CD4-positive, alpha-beta memory T cell (primary cell): ENCODE data around the gene SPRR3. TPM values are rescaled to one million over a fixed set of nuclear protein-coding genes. Genes with fewer than 3 reads are reported as not detected.

Experiments used
- CTCF ChIA-PET: fragments of 350-600 bp; sonication (Branson Sonifier 250); formaldehyde crosslinking; loops from one replicate; lab custom pipeline; 2021; ENCODE audit warnings: inconsistent platforms; ENCODE audit not compliant: partially characterized antibody; lab: Charles Lee
- POLR2A ChIA-PET: fragments of 350-600 bp; sonication (Branson Sonifier 250); formaldehyde crosslinking; loops from one replicate; lab custom pipeline; 2021; ENCODE audit not compliant: partially characterized antibody; lab: Charles Lee
- DNase-seq, 5 donors: peaks; one replicate each; pipeline versions ENCODE4 v3.0.0 to v3.0.0-alpha.2; 2020 to 2022; ENCODE audit warnings: mixed read lengths in 1 of 5
- H3K27ac ChIP-seq: one replicate; pipeline ENCODE4 v1.7.0; 2013; ENCODE audit warnings: low read depth, low read length
- H3K27me3 ChIP-seq: 2 replicates; pipeline ENCODE4 v1.7.0; 2013; ENCODE audit warnings: mild to moderate bottlenecking, low read length, moderate library complexity; ENCODE audit not compliant: insufficient read depth
- H3K36me3 ChIP-seq: 2 replicates; pipeline ENCODE4 v1.7.0; 2013; ENCODE audit warnings: mild to moderate bottlenecking, low read length, moderate library complexity; ENCODE audit not compliant: insufficient read depth
- H3K4me1 ChIP-seq: 2 replicates; pipeline ENCODE4 v1.7.0; 2013; ENCODE audit warnings: mild to moderate bottlenecking, low read length, moderate library complexity; ENCODE audit not compliant: insufficient read depth
- H3K4me3 ChIP-seq, 2 donors: one replicate each; pipeline ENCODE4 v1.7.0; 2013; ENCODE audit warnings: low read length in 2 of 2, mild to moderate bottlenecking in 1 of 2
- H3K9me3 ChIP-seq, 2 donors: one replicate each; pipeline ENCODE4 v1.7.0; 2013; ENCODE audit warnings: low read length in 2 of 2, control low read depth in 1 of 2; ENCODE audit not compliant: control insufficient read depth in 1 of 2
- H3K27ac Mint-ChIP-seq, 7 donors: one replicate each; pipeline ENCODE4 v1.8.0; 2020 to 2021; ENCODE audit warnings: mixed read lengths in 7 of 7, mild to moderate bottlenecking in 6 of 7, inconsistent platforms in 3 of 7, moderate library complexity in 3 of 7
- H3K27me3 Mint-ChIP-seq, 2 donors: one replicate each; pipeline ENCODE4 v1.8.0; 2020 to 2021; ENCODE audit warnings: mixed read lengths in 2 of 2
- H3K36me3 Mint-ChIP-seq, 2 donors: one replicate each; pipeline ENCODE4 v1.8.0; 2020 to 2021; ENCODE audit warnings: mixed read lengths in 2 of 2, inconsistent platforms in 1 of 2, mild to moderate bottlenecking in 1 of 2
- H3K4me1 Mint-ChIP-seq, 4 donors: one replicate each; pipeline ENCODE4 v1.8.0; 2020 to 2021; ENCODE audit warnings: mixed read lengths in 4 of 4, mild to moderate bottlenecking in 1 of 4
- H3K4me3 Mint-ChIP-seq, 8 donors: one replicate each; pipeline ENCODE4 v1.8.0; 2020 to 2021; ENCODE audit warnings: mixed read lengths in 8 of 8, mild to moderate bottlenecking in 7 of 8, moderate library complexity in 6 of 8, inconsistent platforms in 3 of 8
- H3K9me3 Mint-ChIP-seq, 8 donors: one replicate each; pipeline ENCODE4 v1.8.0; 2020 to 2021; ENCODE audit warnings: mixed read lengths in 8 of 8, mild to moderate bottlenecking in 5 of 8, inconsistent platforms in 3 of 8, moderate library complexity in 1 of 8
- intact Hi-C: fragments of 100-400 bp; cut with micrococcal nuclease; formaldehyde crosslinking; loops from one replicate; pipeline ENCODE4 v1.15.1; 2023
- polyA plus RNA-seq, 2 donors: library from polyadenylated mRNA; unstranded; fragments of 300-500 nt; fragmentation: Illumina TruSeq; gene quantifications; one replicate each; pipeline ENCODE4 v1.2.3, GENCODE V29; 2021
- total RNA-seq, 2 experiments: library from RNA; stranded (reverse); gene quantifications; one replicate each; pipeline ENCODE4 v1.2.3, GENCODE V29; 2021

Gene SPRR3
- total RNA-seq (not detected), polyA plus RNA-seq (not detected)

- Histone ChIP-seq H3K36me3 (no peaks in the 10 kb centered on the region), H3K27ac (no peak within 1 kb of the TSS), H3K4me3 (no peak within 1 kb of the TSS), H3K9me3 (no peaks in the 10 kb centered on the region), H3K4me1 (no peaks in the 10 kb centered on the region), H3K27me3 (no peaks in the 10 kb centered on the region)
- Mint-ChIP-seq H3K4me3 (no peak within 1 kb of the TSS), H3K4me1 (no peaks in the 10 kb centered on the region), H3K27me3 (peaks cover 10 to 16% of the 10 kb centered on the region in 2 donors), H3K36me3 (no peaks in the 10 kb centered on the region), H3K27ac (no peak within 1 kb of the TSS), H3K9me3 (peaks cover 0 to 2% (median 0%) of the 10 kb centered on the region in 8 donors)
- DNase-seq, result no peak
- intact Hi-C loops, result no loop called here
- ChIA-PET POLR2A (no interaction called here), CTCF (no interaction called here)
Measured at GRCh38 chr1:153001382-153001781, at the start of gene SPRR3. SPRR3 (plus strand) TSS chr1:153001749; CDS start chr1:153003021, 1,272 bp downstream.

- Histone ChIP-seq H3K36me3 (no peaks in the 10 kb centered on the region), H3K4me3 (no peak overlapping the region), H3K27me3 (no peaks in the 10 kb centered on the region), H3K9me3 (no peaks in the 10 kb centered on the region), H3K27ac (no peak overlapping the region), H3K4me1 (no peaks in the 10 kb centered on the region)
- Mint-ChIP-seq H3K9me3 (peaks cover 0 to 2% (median 0%) of the 10 kb centered on the region in 8 donors), H3K4me1 (no peaks in the 10 kb centered on the region), H3K27me3 (peaks cover 2 to 12% of the 10 kb centered on the region in 2 donors), H3K4me3 (no peak overlapping the region), H3K36me3 (no peaks in the 10 kb centered on the region), H3K27ac (no peak overlapping the region)
- ChIA-PET CTCF (interaction anchor here (1.2 kb wide), 1 partner anchor 10 kb away, joined by 3 read pairs; no protein-coding TSS in a partner anchor), POLR2A (no interaction called here)
- no peak for DNase-seq
- intact Hi-C loops, result no loop called here
Measured at GRCh38 chr1:152953761-152954160, 47.8 kb upstream of the SPRR3 start.

GRCh38 chr1:152954436-152954835 lies 47.1 kb upstream of the SPRR3 start:
- Histone ChIP-seq H3K9me3 (no peaks in the 10 kb centered on the region), H3K27ac (no peak overlapping the region), H3K4me1 (no peaks in the 10 kb centered on the region), H3K36me3 (no peaks in the 10 kb centered on the region), H3K27me3 (no peaks in the 10 kb centered on the region), H3K4me3 (no peak overlapping the region)
- intact Hi-C loops, result no loop called here
- no peak overlapping the region for H3K27ac Mint-ChIP-seq
- H3K36me3 Mint-ChIP-seq, result no peaks in the 10 kb centered on the region
- no peak overlapping the region for H3K4me3 Mint-ChIP-seq
- H3K27me3 Mint-ChIP-seq, result peaks cover 2 to 13% of the 10 kb centered on the region in 2 donors
- POLR2A ChIA-PET, result no interaction called here
- H3K4me1 Mint-ChIP-seq, result no peaks in the 10 kb centered on the region
- CTCF ChIA-PET, result interaction anchor here (1.2 kb wide), 1 partner anchor 9 kb away, joined by 3 read pairs; no protein-coding TSS in a partner anchor
- peaks cover 0 to 2% (median 0%) of the 10 kb centered on the region in 8 donors for H3K9me3 Mint-ChIP-seq
- DNase-seq, result no peak

- peaks cover 4 to 9% of the 10 kb centered on the region in 2 donors for H3K27me3 Mint-ChIP-seq
- H3K27ac ChIP-seq, result no peak overlapping the region
- no peak overlapping the region for H3K27ac Mint-ChIP-seq
- no peaks in the 10 kb centered on the region for H3K36me3 Mint-ChIP-seq
- no peaks in the 10 kb centered on the region for H3K9me3 ChIP-seq
- H3K4me3 Mint-ChIP-seq, result no peak overlapping the region
- no peak for DNase-seq
- intact Hi-C loops, result no loop called here
- H3K27me3 ChIP-seq, result no peaks in the 10 kb centered on the region
- no peaks in the 10 kb centered on the region for H3K4me1 ChIP-seq
- no peak overlapping the region for H3K4me3 ChIP-seq
- H3K9me3 Mint-ChIP-seq, result peaks cover 0 to 5% (median 0%) of the 10 kb centered on the region in 8 donors
- H3K36me3 ChIP-seq, result no peaks in the 10 kb centered on the region
- POLR2A ChIA-PET, result no interaction called here
- no peaks in the 10 kb centered on the region for H3K4me1 Mint-ChIP-seq
- CTCF ChIA-PET, result no interaction called here
Measured at GRCh38 chr1:152957561-152957960, 44.0 kb upstream of the SPRR3 start.

- POLR2A ChIA-PET, result no interaction called here
- Mint-ChIP-seq H3K9me3 (peaks cover 0 to 5% (median 0%) of the 10 kb centered on the region in 8 donors), H3K4me3 (no peak overlapping the region), H3K27me3 (peaks cover 4 to 9% of the 10 kb centered on the region in 2 donors), H3K4me1 (no peaks in the 10 kb centered on the region), H3K36me3 (no peaks in the 10 kb centered on the region), H3K27ac (no peak overlapping the region)
- CTCF ChIA-PET, result no interaction called here
- no peak for DNase-seq
- Histone ChIP-seq H3K9me3 (no peaks in the 10 kb centered on the region), H3K36me3 (no peaks in the 10 kb centered on the region), H3K4me3 (no peak overlapping the region), H3K4me1 (no peaks in the 10 kb centered on the region), H3K27ac (no peak overlapping the region), H3K27me3 (no peaks in the 10 kb centered on the region)
- intact Hi-C loops, result no loop called here
Measured at GRCh38 chr1:152959273-152959672, 42.3 kb upstream of the SPRR3 start.

GRCh38 chr1:152959801-152960451 lies 41.6 kb upstream of the SPRR3 start:
- intact Hi-C loops, result no loop called here
- H3K4me3 Mint-ChIP-seq, result no peak overlapping the region
- Histone ChIP-seq H3K9me3 (no peaks in the 10 kb centered on the region), H3K27ac (no peak overlapping the region), H3K4me3 (no peak overlapping the region), H3K27me3 (no peaks in the 10 kb centered on the region), H3K36me3 (no peaks in the 10 kb centered on the region), H3K4me1 (no peaks in the 10 kb centered on the region)
- no peak for DNase-seq
- H3K36me3 Mint-ChIP-seq, result no peaks in the 10 kb centered on the region
- H3K27ac Mint-ChIP-seq, result peak overlapping the region in 1 of 7 donors; percentile 31
- CTCF ChIA-PET, result no interaction called here
- POLR2A ChIA-PET, result no interaction called here
- peaks cover 3 to 9% of the 10 kb centered on the region in 2 donors for H3K27me3 Mint-ChIP-seq
- no peaks in the 10 kb centered on the region for H3K4me1 Mint-ChIP-seq
- peaks cover 0 to 5% (median 0%) of the 10 kb centered on the region in 8 donors for H3K9me3 Mint-ChIP-seq

GRCh38 chr1:152960452-152961044 lies 41.0 kb upstream of the SPRR3 start:
- intact Hi-C loops, result no loop called here

More at GRCh38 chr1:152960452-152961044, 41.0 kb upstream of the SPRR3 start:
- Histone ChIP-seq H3K27me3 (no peaks in the 10 kb centered on the region), H3K36me3 (no peaks in the 10 kb centered on the region), H3K9me3 (no peaks in the 10 kb centered on the region), H3K4me3 (no peak overlapping the region), H3K27ac (no peak overlapping the region), H3K4me1 (no peaks in the 10 kb centered on the region)
- no peak for DNase-seq
- ChIA-PET POLR2A (no interaction called here), CTCF (no interaction called here)
- Mint-ChIP-seq H3K27me3 (peaks cover 3 to 11% of the 10 kb centered on the region in 2 donors), H3K4me3 (no peak overlapping the region), H3K27ac (no peak overlapping the region), H3K4me1 (no peaks in the 10 kb centered on the region), H3K36me3 (no peaks in the 10 kb centered on the region), H3K9me3 (peaks cover 0 to 5% (median 0%) of the 10 kb centered on the region in 8 donors)
